Ovary (tissue), 3 donors: Measurements from ENCODE around the gene SRRM2.

ENCODE experiments used
- POLR2A ChIP-seq: fragments of 450-650 bp; IDR thresholded peaks from one replicate; pipeline ENCODE4 v1.6.1; 2017; ENCODE audit warnings: antibody characterized with exemption, mild to moderate bottlenecking, moderate library complexity
- TF ChIP-seq, protein P1 (sequence below), 3 donors: fragments of 450-650 bp in 2 of 3; fragments of 200-600 bp in 1 of 3; IDR thresholded peaks; one replicate each; pipeline versions ENCODE4 v1.5.1 to v1.8.0; 2016 to 2022; ENCODE audit warnings: antibody characterized with exemption in 3 of 3, mild to moderate bottlenecking in 1 of 3
- donor health status: DM: no; HTN: no; CAD: no.

DNA sequence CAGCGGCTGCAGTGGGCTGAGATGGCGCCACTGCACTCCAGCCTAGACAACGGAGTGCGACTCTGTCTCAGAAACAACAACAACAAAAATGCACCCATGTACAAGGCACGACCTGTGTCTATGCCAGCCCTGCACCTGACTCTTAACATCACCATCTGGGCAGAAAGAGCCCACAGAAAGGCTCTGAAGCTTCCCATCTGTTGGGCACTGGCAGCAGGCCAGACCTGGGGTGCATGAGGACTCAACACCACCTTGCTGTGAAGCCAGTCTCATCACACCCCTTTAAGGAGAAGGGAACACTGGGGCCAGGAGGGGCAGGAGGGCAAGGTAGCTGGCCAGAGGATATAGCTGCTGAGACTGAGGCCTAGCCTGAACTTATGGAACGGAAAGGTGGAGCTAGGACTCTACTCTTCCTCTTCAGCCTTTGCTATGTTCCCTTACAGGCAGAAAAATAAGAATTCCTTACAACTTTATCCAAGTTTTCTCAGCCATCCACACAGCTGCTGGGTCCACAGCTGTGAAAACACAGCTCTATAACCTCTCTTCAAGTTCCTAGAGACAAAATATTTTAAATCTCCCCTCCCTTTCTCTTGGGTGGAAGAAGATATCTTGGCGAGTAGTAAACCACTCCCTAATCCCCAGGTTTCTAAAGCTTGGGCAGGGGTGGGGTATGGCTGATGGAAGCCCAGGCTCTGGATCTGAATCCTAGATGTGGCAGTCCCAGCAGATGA is 21.9 kb downstream of the SRRM2 start:
- TF ChIP-seq, protein P1, sequence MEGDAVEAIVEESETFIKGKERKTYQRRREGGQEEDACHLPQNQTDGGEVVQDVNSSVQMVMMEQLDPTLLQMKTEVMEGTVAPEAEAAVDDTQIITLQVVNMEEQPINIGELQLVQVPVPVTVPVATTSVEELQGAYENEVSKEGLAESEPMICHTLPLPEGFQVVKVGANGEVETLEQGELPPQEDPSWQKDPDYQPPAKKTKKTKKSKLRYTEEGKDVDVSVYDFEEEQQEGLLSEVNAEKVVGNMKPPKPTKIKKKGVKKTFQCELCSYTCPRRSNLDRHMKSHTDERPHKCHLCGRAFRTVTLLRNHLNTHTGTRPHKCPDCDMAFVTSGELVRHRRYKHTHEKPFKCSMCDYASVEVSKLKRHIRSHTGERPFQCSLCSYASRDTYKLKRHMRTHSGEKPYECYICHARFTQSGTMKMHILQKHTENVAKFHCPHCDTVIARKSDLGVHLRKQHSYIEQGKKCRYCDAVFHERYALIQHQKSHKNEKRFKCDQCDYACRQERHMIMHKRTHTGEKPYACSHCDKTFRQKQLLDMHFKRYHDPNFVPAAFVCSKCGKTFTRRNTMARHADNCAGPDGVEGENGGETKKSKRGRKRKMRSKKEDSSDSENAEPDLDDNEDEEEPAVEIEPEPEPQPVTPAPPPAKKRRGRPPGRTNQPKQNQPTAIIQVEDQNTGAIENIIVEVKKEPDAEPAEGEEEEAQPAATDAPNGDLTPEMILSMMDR (IDR thresholded peaks at IDR 0.05): no peak
- no peak for TF ChIP-seq POLR2A
